GM18867 (cell line): Measurements from ENCODE around the gene ALG6.
"Not testable (repeated sequence)": the region's sequence is repeated elsewhere in the genome, so short reads cannot be mapped to it uniquely, and the experiment has no call there.

Experiments
- ATAC-seq: cut with Tn5 transposase; IDR thresholded peaks from one replicate; pipeline ENCODE4 v1.9.1; 2021; ENCODE audit warnings: mild to moderate bottlenecking, moderate library complexity; ENCODE audit not compliant: unreplicated experiment

ALG6 gene

DNA sequence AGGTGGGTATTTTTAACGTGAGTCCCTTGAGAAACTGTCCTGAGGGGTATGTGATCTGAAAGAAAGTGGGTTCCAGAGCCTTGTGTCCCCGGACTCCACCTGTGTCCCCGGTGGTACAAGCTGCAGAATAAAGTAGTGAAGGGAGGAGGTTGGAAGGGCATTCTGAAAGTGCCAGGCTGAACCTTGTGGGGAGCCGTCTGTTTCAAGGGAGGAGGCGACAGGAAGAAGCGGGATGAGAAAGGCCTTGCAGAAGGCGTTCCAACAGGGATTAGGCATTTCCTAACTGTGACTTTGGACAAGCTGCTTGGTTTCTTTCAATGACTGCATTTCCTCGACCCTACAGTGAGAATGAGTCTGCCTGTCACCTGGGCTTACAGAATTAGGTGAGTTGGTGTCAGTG is 39.3 kb upstream of the ALG6 start:
- ATAC-seq = no peak

DNA sequence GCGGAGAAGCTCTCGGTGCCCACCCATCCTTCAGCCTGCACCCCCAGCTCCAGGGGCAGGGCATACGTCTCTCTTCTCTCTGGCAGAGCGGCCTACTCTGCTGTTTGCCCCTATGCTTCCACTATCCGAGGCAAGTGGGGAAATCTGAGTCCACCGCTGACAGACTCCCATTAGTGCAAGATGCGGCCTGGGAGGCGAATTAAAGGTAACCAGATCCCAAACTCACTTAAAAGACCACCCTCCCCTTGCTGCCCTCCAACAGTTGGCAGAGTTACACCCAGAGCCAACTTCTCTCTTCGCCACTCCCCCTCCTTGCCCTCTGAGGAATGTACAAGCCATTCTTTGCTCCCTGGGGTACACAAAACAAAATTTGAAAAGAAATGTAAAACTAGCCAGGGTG is 38.6 kb upstream of the ALG6 start:
- ATAC-seq = no peak

- no peak for ATAC-seq
Measured at GRCh38 chr1:63329621-63330330, 37.7 kb upstream of the ALG6 start.

- no peak for ATAC-seq
Measured at GRCh38 chr1:63330331-63330916, 37.0 kb upstream of the ALG6 start.

- no peak for ATAC-seq
Measured at GRCh38 chr1:63342402-63342801, 25.0 kb upstream of the ALG6 start.

GRCh38 chr1:63343922-63344321 is 23.5 kb upstream of the ALG6 start:
- ATAC-seq = no peak

DNA sequence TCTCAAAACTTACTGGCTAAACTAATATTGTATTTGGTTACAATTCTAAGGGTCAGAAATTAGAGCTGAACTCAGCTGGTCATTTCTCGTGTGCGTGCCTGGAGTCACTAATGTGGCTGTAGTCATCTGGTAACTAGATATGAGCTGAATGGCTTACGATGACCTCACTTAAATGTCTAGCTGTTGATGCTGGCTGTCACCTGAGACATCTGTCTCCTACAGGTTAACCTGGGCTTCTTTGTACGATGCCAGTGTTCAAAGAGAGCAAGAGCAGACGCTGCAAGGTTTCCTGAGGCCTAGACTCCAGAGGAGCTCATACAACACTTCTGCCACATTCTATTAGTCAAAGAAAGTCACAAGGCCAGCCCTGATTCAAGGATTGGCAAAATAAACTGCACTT is 17.1 kb upstream of the ALG6 start:
- ATAC-seq = no peak

DNA sequence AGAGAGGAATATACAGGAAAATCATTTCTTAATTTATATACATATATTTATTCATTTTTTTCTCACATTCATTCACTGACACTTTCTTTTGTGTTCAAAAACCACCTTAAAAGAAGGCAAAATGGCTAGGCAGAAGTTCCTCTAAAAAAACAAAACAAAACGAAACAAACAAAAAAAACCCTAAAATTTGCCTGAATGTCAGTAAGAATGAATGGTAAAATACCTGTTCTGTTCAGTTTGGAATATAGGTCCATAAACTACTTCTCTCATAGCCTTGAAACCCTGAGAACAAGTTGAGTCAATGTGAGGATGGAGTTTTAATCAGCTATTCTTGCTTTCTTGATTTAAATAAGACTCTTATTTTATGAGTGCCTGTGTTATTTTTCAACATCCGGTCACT is 14.7 kb upstream of the ALG6 start:
- ATAC-seq = no peak

- not testable (repeated sequence) for ATAC-seq
Measured at GRCh38 chr1:63356234-63356633, 11.2 kb upstream of the ALG6 start.

- no peak for ATAC-seq
Measured at GRCh38 chr1:63359561-63359960, 7.9 kb upstream of the ALG6 start.

DNA sequence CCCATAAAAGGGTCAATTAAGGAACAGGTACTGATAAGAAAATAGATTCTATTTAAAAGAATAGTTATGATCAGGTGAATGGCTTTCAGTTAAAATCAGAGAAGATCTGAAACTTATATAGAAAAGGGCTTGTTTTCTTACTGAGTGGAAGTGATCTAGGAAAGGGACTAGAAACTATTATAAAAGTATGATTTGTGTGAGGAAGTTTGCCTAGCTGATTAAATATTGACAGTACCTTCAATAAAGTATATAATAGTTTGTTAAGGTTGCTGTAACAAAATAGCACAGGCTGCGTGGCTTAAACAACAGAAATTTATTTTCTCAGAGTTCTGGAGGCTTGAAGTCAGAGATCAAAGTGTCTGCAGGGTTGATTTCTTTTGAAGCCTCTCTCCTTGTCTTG is 5.4 kb upstream of the ALG6 start:
- no peak for ATAC-seq

DNA sequence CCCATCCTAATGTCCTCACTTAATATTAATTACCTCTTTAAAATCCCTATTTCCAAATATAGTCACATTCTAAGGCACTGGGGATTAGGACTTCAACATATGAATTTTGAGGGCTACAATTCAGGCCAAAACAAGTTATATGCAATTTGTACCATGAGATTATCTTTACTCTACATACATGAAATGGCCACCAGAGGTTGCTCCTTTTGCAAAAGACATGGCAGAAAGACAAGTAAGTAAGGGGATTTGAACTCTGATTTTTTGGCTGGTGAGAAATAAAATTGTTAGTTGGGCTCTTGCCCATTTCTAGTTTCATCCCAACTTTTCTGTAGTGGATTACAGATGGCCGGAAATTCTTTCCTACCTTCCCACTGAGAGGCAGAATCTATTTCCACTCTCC is 4.8 kb upstream of the ALG6 start:
- no peak for ATAC-seq

DNA sequence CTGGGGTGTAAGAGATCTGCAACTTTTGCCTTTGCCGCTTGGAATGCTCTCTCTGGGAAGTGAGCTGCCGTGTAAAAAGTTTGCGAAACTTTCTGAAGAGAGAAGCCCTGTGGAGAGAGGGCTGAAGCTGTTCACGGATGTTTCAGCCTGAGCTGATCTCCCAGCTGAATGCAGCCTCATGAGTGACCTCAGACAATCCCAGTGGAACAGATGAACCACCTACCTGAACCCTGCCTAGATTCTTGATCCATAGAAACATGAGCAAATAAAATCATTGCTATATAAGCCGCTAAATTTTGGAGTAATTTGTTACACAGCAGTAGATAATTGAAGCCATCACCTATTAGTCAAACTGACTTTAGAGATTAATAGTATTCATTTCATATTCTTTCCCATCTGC is 4.4 kb upstream of the ALG6 start:
- ATAC-seq = no peak

DNA sequence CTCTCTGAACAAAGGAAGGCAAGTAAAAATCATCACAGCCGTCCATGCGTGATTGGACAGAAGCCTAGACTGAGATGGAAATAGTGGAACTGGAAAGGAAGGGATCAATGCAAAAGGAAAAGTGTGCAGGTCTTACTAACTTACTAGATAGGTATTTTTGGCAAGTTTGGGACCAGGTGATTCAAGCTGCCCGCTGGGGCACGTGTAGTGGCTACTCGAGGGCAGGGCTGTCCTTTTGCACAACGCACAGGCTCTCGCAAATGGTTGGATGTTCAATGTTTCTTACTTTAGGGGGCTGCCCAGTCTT is 566 bp upstream of the ALG6 start:
- no peak for ATAC-seq

GRCh38 chr1:63368131-63368530 is 704 bp downstream of the ALG6 start:
- peak; percentile 5 for ATAC-seq

DNA sequence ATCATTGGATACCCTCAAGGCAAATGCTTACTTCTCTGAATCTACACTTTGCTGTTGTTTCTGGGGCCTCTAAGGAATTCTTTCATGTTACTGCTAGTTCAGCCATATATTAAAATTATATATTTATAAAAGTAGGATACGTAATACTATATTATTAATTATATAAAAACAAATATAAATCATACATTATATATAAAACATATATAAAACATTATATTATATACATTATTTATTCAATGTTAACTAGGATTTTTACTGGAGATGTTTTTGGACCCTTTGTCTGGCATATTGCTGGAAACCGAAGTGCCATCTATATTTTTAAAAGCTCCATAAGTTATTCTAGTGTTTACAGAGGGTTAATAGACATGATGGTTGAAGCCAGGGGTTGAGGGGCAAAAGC is 12.2 kb downstream of the ALG6 start:
- no peak for ATAC-seq

GRCh38 chr1:63381741-63382140 is 14.3 kb downstream of the ALG6 start:
- no peak for ATAC-seq

DNA sequence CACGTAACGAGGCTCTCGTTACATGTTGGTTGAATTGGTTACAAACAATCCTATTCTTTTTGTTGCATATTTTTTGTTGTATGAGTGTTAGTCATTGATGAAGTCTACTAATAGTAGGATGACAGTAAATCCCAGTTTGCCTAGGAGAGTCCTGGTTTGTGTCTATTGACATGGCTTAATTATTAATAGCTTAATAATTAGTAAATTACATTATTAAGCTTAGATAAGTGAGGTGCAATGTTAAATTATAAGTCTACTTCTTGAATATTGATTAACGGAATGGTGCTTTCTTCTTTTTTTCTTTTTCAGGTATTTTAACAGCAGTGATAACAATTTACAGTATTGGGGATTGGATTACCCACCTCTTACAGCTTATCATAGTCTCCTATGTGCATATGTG is 34.5 kb downstream of the ALG6 start:
- no peak for ATAC-seq

DNA sequence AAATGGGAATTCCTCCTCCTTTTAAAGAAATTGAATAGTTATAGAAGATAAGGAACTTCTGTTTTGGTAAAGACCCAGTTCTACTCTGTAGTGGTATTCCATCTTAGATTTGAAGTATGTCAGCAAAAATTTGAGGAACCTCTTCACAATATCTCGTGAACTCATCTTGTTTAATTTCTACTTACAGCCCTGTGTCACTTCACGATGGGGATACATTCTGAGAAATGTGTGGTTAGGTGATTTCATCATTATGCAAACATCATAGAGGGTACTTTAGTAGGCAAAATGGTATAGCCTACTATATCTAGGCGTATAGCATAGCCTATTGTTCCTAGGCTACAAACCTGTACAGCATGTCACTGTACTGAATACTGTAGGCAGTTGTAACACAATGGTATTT is 36.0 kb downstream of the ALG6 start:
- ATAC-seq = no peak

DNA sequence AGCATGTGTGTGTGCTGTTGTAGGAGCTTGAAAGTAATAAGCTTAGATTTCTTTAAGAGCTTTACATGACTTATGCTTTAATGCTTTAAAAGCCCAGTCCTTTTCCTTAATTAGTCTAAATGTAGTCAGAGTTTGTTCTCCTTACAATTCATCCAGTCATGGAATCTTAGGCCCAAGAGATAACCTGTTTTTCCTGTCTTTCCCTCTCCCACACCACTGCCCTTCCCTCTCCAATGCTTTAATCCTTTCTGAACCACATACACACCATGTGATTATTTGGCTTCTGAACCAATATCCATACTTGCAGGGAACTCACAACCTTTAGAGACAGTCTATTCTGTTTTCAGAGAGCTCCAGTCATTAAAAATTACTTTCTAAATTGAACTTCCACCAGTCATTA is 37.6 kb downstream of the ALG6 start:
- ATAC-seq = no peak

GRCh38 chr1:63405987-63406386 is 38.6 kb downstream of the ALG6 start:
- no peak for ATAC-seq

GRCh38 chr1:63407002-63407401 is 39.6 kb downstream of the ALG6 start:
- ATAC-seq = no peak

- ATAC-seq = no peak
Measured at GRCh38 chr1:63408331-63408730, 40.9 kb downstream of the ALG6 start.
